ENCODE measurements around the gene CPTP. TPM values are rescaled to one million over a fixed set of nuclear protein-coding genes. Genes with fewer than 3 reads are reported as not detected.

Gene CPTP
- total RNA-seq, 1 experiment from 2014 or later = 14.0 TPM

- no peak overlapping the region for H2BK120ac ChIP-seq (ENCODE audit: low read depth, low read length, poor library complexity, severe bottlenecking)
- no peak overlapping the region for H2BK5ac ChIP-seq (ENCODE audit: insufficient read length, low read length)
- WGBS (ENCODE audit: extremely low coverage, insufficient read length, low lambda C conversion rate) = no CpG with 5 or more reads among the region's 22 CpGs
- DNase-seq = no peak
- no peak overlapping the region; a peak in 1 of 7 replicates for H3K27ac Mint-ChIP-seq
- no peaks in the 10 kb centered on the region for H3K9me3 ChIP-seq (ENCODE audit: control insufficient read depth, low read depth, low read length)
- H4K5ac ChIP-seq (ENCODE audit: insufficient read length, low read depth, low read length) = no peak overlapping the region
- H3K79me2 ChIP-seq (ENCODE audit: insufficient read depth, low read length) = no peaks in the 10 kb centered on the region
- H2BK20ac ChIP-seq (ENCODE audit: low read depth, low read length, poor library complexity, severe bottlenecking) = no peak overlapping the region
- H3K9me3 Mint-ChIP-seq = no peaks in the 10 kb centered on the region; a peak in 1 of 5 replicates
- H3K27ac ChIP-seq (ENCODE audit: insufficient read length, low read depth, low read length) = no peak overlapping the region
- H3K14ac ChIP-seq (ENCODE audit: insufficient read depth, low read length) = no peak overlapping the region
- H3K27me3 ChIP-seq (ENCODE audit: insufficient read depth, low read length) = no peaks in the 10 kb centered on the region
- H3T11ph ChIP-seq (ENCODE audit: low read length) = no peak overlapping the region
- H4K20me1 ChIP-seq (ENCODE audit: control insufficient read depth, insufficient read depth, insufficient read length) = no peaks in the 10 kb centered on the region
- peaks cover 7 to 40% (median 39%) of the 10 kb centered on the region in 3 experiments for H3K36me3 Mint-ChIP-seq (ENCODE audit: insufficient read depth in 1 of 3, low read depth in 3 of 3)
- no peak overlapping the region for H3K4ac ChIP-seq (ENCODE audit: low read depth, low read length)
- H2BK15ac ChIP-seq (ENCODE audit: low read depth, low read length) = no peak overlapping the region
- H3K9ac ChIP-seq (ENCODE audit: extremely low read depth, insufficient read length, low read length) = no peak overlapping the region
- H3K4me3 Mint-ChIP-seq = no peak overlapping the region; a peak in 1 of 5 replicates
- H3K23me2 ChIP-seq (ENCODE audit: insufficient read length, low read depth, low read length, poor library complexity, severe bottlenecking) = peaks cover 15% of the 10 kb centered on the region
- TF ChIP-seq CTCF (conservative IDR thresholded peaks at IDR 0.05) = no peak
- H3K27me3 Mint-ChIP-seq (ENCODE audit: low read depth) = peaks cover 3% of the 10 kb centered on the region; the same call in 1 of the 2 replicates
- no peak overlapping the region for H3K4me2 ChIP-seq (ENCODE audit: insufficient read depth, insufficient read length, low read length)
- H3K56ac ChIP-seq (ENCODE audit: insufficient read length, low read depth, low read length) = no peak overlapping the region
- H2AK5ac ChIP-seq (ENCODE audit: insufficient read length, low read length) = no peak overlapping the region
- H4K8ac ChIP-seq (replicated peaks; ENCODE audit: insufficient read length, low read depth, low read length) = no peak overlapping the region
- no peak overlapping the region for H2AFZ ChIP-seq (ENCODE audit: low read length)
- H3K23ac ChIP-seq (ENCODE audit: insufficient read length, low read depth, low read length) = no peak overlapping the region
- H3K18ac ChIP-seq (ENCODE audit: insufficient read length, low read depth, low read length) = no peak overlapping the region
- no peaks in the 10 kb centered on the region for H3K79me1 ChIP-seq (ENCODE audit: insufficient read depth, low read depth, low read length, poor library complexity, severe bottlenecking)
- H3K4me1 ChIP-seq (ENCODE audit: insufficient read depth, low read length) = peaks cover 5% of the 10 kb centered on the region; the same call in 1 of the 2 replicates
- H4K91ac ChIP-seq (ENCODE audit: insufficient read length, low read depth, low read length) = no peak overlapping the region
- H3K4me1 Mint-ChIP-seq = peaks cover 16 to 27% of the 10 kb centered on the region in 2 experiments
- H2BK12ac ChIP-seq (ENCODE audit: insufficient read length, low read depth, low read length) = no peak overlapping the region
Measured at GRCh38 chr1:1311107-1312104, 13.2 kb upstream of the CPTP start.
